Measurements from ENCODE around the gene GATAD2B.

Gene GATAD2B

GRCh38 chr1:153951183-153951582 lies 28.4 kb upstream of the GATAD2B start:
- DNase-seq = no peak

- peak; percentile 60 for DNase-seq
Observed at GRCh38 chr1:153946622-153947241, 24.0 kb upstream of the GATAD2B start, which contains the start of gene DENND4B. TSS of gene DENND4B (minus strand) at chr1:153946718. CDS start at chr1:153944374, 2,344 bp downstream.

- DNase-seq = peak; percentile 57
Observed at GRCh38 chr1:153945795-153946621, 23.2 kb upstream of the GATAD2B start.

GRCh38 chr1:153945131-153945794 lies 22.5 kb upstream of the GATAD2B start:
- no peak for DNase-seq

- DNase-seq = no peak
Observed at GRCh38 chr1:153944827-153945117, 22.0 kb upstream of the GATAD2B start.

GRCh38 chr1:153944005-153944826 lies 21.4 kb upstream of the GATAD2B start:
- no peak for DNase-seq

- no peak for DNase-seq
Observed at GRCh38 chr1:153942766-153943549, 20.2 kb upstream of the GATAD2B start.

GRCh38 chr1:153941826-153942725 lies 19.3 kb upstream of the GATAD2B start:
- DNase-seq = no peak

GRCh38 chr1:153940756-153941155 lies 18.0 kb upstream of the GATAD2B start:
- no peak for DNase-seq

GRCh38 chr1:153939476-153939875 lies 16.7 kb upstream of the GATAD2B start:
- DNase-seq = no peak

GRCh38 chr1:153938996-153939395 lies 16.2 kb upstream of the GATAD2B start:
- DNase-seq = no peak

- no peak for DNase-seq
Observed at GRCh38 chr1:153937331-153937730, 14.6 kb upstream of the GATAD2B start.

GRCh38 chr1:153936011-153936802 lies 13.4 kb upstream of the GATAD2B start:
- no peak for DNase-seq

- no peak for DNase-seq
Observed at GRCh38 chr1:153934746-153935145, 12.0 kb upstream of the GATAD2B start.

GRCh38 chr1:153933955-153934354 lies 11.2 kb upstream of the GATAD2B start:
- DNase-seq = no peak

GRCh38 chr1:153933430-153933829 lies 10.7 kb upstream of the GATAD2B start:
- no peak for DNase-seq

GRCh38 chr1:153932156-153933131 lies 9.7 kb upstream of the GATAD2B start:
- DNase-seq = no peak

- no peak for DNase-seq
Observed at GRCh38 chr1:153929981-153930948, 7.5 kb upstream of the GATAD2B start.

Data from COR-L47 (cell line).